BE2C (cell line): ENCODE measurements around the gene NTRK2.
"Not testable (repeated sequence)": the region's sequence is repeated elsewhere in the genome, so short reads cannot be mapped to it uniquely, and the experiment has no call there.

ENCODE experiments used
- DNase-seq: peaks from one replicate; pipeline ENCODE4 v3.0.0-alpha.2; 2020
- H3K27me3 ChIP-seq: fragments of 250-450 bp; sonication (Bioruptor Pico); 2 replicates; pipeline ENCODE4 v1.5.1; 2020; ENCODE audit warnings: mild to moderate bottlenecking
- H3K36me3 ChIP-seq: fragments of 250-450 bp; sonication (Bioruptor Pico); 2 replicates; pipeline ENCODE4 v1.5.1; 2020; ENCODE audit warnings: mild to moderate bottlenecking
- H3K4me1 ChIP-seq: fragments of 250-450 bp; sonication (Bioruptor Pico); 2 replicates; pipeline ENCODE4 v1.5.1; 2020
- H3K4me3 ChIP-seq: 2 replicates; pipeline ENCODE4 v1.5.1; 2011; ENCODE audit warnings: low read depth, low read length
- H3K9me3 ChIP-seq: fragments of 250-450 bp; sonication (Bioruptor Pico); 2 replicates; pipeline ENCODE4 v1.5.1; 2020
- CTCF ChIP-seq: IDR thresholded peaks from 2 replicates; pipeline ENCODE4 v1.5.1; 2012; ENCODE audit warnings: mild to moderate bottlenecking, low read depth, low read length

NTRK2 gene

GRCh38 chr9:84894859-84895258 is 225.3 kb downstream of the NTRK2 start:
- no peaks in the 10 kb centered on the region for H3K9me3 ChIP-seq
- H3K27me3 ChIP-seq, result no peaks in the 10 kb centered on the region
- no peak for DNase-seq
- H3K36me3 ChIP-seq, result no peaks in the 10 kb centered on the region
- H3K4me3 ChIP-seq, result no peak overlapping the region
- H3K4me1 ChIP-seq, result no peaks in the 10 kb centered on the region
- no peak for TF ChIP-seq CTCF

GRCh38 chr9:84897362-84898094 is 228.0 kb downstream of the NTRK2 start:
- Histone ChIP-seq H3K9me3 (no peaks in the 10 kb centered on the region), H3K4me1 (no peaks in the 10 kb centered on the region), H3K4me3 (no peak overlapping the region), H3K36me3 (no peaks in the 10 kb centered on the region), H3K27me3 (no peaks in the 10 kb centered on the region)
- TF ChIP-seq CTCF, result no peak
- no peak for DNase-seq

- DNase-seq, result no peak
- no peaks in the 10 kb centered on the region for H3K27me3 ChIP-seq
- H3K4me3 ChIP-seq, result no peak overlapping the region
- H3K4me1 ChIP-seq, result no peaks in the 10 kb centered on the region
- no peaks in the 10 kb centered on the region for H3K36me3 ChIP-seq
- TF ChIP-seq CTCF, result no peak
- H3K9me3 ChIP-seq, result no peaks in the 10 kb centered on the region
Observed at GRCh38 chr9:84898188-84898587, 228.7 kb downstream of the NTRK2 start.

- not testable (repeated sequence) for DNase-seq, H3K36me3 ChIP-seq, H3K4me1 ChIP-seq, H3K4me3 ChIP-seq, H3K9me3 ChIP-seq, H3K27me3 ChIP-seq
Observed at GRCh38 chr9:84898618-84899017, 229.1 kb downstream of the NTRK2 start.

- H3K4me3 ChIP-seq, result no peak overlapping the region
- no peaks in the 10 kb centered on the region for H3K36me3 ChIP-seq
- no peaks in the 10 kb centered on the region for H3K9me3 ChIP-seq
- H3K4me1 ChIP-seq, result no peaks in the 10 kb centered on the region
- no peak for TF ChIP-seq CTCF
- no peak for DNase-seq
- H3K27me3 ChIP-seq, result no peaks in the 10 kb centered on the region
Observed at GRCh38 chr9:84899326-84899725, 229.8 kb downstream of the NTRK2 start.

- H3K4me1 ChIP-seq, result no peaks in the 10 kb centered on the region
- H3K27me3 ChIP-seq, result no peaks in the 10 kb centered on the region
- no peaks in the 10 kb centered on the region for H3K36me3 ChIP-seq
- no peak overlapping the region for H3K4me3 ChIP-seq
- no peak for DNase-seq
- TF ChIP-seq CTCF, result no peak
- no peaks in the 10 kb centered on the region for H3K9me3 ChIP-seq
Observed at GRCh38 chr9:84900421-84900820, 230.9 kb downstream of the NTRK2 start.

- TF ChIP-seq CTCF, result no peak
- Histone ChIP-seq H3K4me3 (no peak overlapping the region), H3K9me3 (no peaks in the 10 kb centered on the region), H3K27me3 (no peaks in the 10 kb centered on the region), H3K4me1 (no peaks in the 10 kb centered on the region), H3K36me3 (no peaks in the 10 kb centered on the region)
- no peak for DNase-seq
Observed at GRCh38 chr9:84903963-84904362, 234.4 kb downstream of the NTRK2 start.
